LHCN-M2 (cell line): ENCODE measurements around the gene DPF3. TPM values are rescaled to one million over a fixed set of nuclear protein-coding genes. Genes with fewer than 3 reads are reported as not detected.

Source experiments
- DNase-seq: peaks from one replicate; pipeline ENCODE4 v3.0.0-alpha.2; 2012; ENCODE audit warnings: low read depth
- total RNA-seq: library from RNA; depleted of rRNA; stranded (reverse); fragments of >200 nt; gene quantifications from 2 replicates; pipeline ENCODE4 v1.2.3, GENCODE V29; 2014

The DPF3 gene
- total RNA-seq, 1 experiment from 2014 or later = 9.5 TPM

- DNase-seq = no peak
These were observed 93.0 kb downstream of the DPF3 start for GRCh38 chr14:72800848-72801370.

- DNase-seq = no peak
These were observed 93.6 kb downstream of the DPF3 start for GRCh38 chr14:72800296-72800695.

- DNase-seq = no peak
These were observed 97.0 kb downstream of the DPF3 start for GRCh38 chr14:72796935-72797334.

GRCh38 chr14:72793156-72793939 lies 100.6 kb downstream of the DPF3 start:
- no peak for DNase-seq

- DNase-seq = no peak
These were observed 101.7 kb downstream of the DPF3 start for GRCh38 chr14:72792051-72792788.

- DNase-seq = no peak
These were observed 102.9 kb downstream of the DPF3 start for GRCh38 chr14:72790887-72791566.

GRCh38 chr14:72788972-72789728 lies 104.8 kb downstream of the DPF3 start:
- no peak for DNase-seq

GRCh38 chr14:72788255-72788654 lies 105.6 kb downstream of the DPF3 start:
- DNase-seq = no peak

- DNase-seq = no peak
These were observed 106.1 kb downstream of the DPF3 start for GRCh38 chr14:72787841-72788240.

GRCh38 chr14:72786378-72787350 lies 107.2 kb downstream of the DPF3 start:
- DNase-seq = no peak

- DNase-seq = no peak
These were observed 110.2 kb downstream of the DPF3 start for GRCh38 chr14:72783741-72784140.

- DNase-seq = no peak
These were observed 111.1 kb downstream of the DPF3 start for GRCh38 chr14:72782817-72783216.

- DNase-seq = peak; percentile 78
These were observed 112.1 kb downstream of the DPF3 start for GRCh38 chr14:72781561-72782508.

GRCh38 chr14:72780751-72781150 lies 113.2 kb downstream of the DPF3 start:
- DNase-seq = peak; percentile 81

- DNase-seq = no peak
These were observed 114.2 kb downstream of the DPF3 start for GRCh38 chr14:72779679-72780078.

- no peak for DNase-seq
These were observed 116.3 kb downstream of the DPF3 start for GRCh38 chr14:72777636-72778035.

- no peak for DNase-seq
These were observed 117.1 kb downstream of the DPF3 start for GRCh38 chr14:72776701-72777261.

GRCh38 chr14:72775923-72776554 lies 117.9 kb downstream of the DPF3 start:
- no peak for DNase-seq
